K562 (cell line): ENCODE measurements around the gene ZNF625. TPM values are rescaled to one million over a fixed set of nuclear protein-coding genes. Genes with fewer than 3 reads are reported as not detected.

ENCODE experiments used
- CHD7 ChIP-seq: fragments of 200-600 bp; sonication (generic); IDR thresholded peaks from one replicate; pipeline ENCODE4 v1.6.1; 2012; ENCODE audit warnings: mild to moderate bottlenecking, low read depth, low read length, inconsistent platforms
- GABPB1 ChIP-seq: sonication (generic); formaldehyde crosslinking; IDR thresholded peaks from 2 replicates; pipeline ENCODE4 v1.8.0; 2022; ENCODE audit warnings: mild to moderate bottlenecking, missing genetic modification reagents
- HNRNPLL ChIP-seq: fragments of 200-400 bp; formaldehyde crosslinking; IDR thresholded peaks from 2 replicates; pipeline ENCODE4 v1.6.1; 2017; ENCODE audit warnings: low read length, low read depth, mild to moderate bottlenecking; ENCODE audit not compliant: poor library complexity, severe bottlenecking
- MXI1 ChIP-seq: IDR thresholded peaks from 2 replicates; pipeline ENCODE4 v1.6.1; 2011; ENCODE audit warnings: low read depth, mild to moderate bottlenecking, improper control_type of control experiment, low read length
- MYC ChIP-seq, 2 experiments: fragments of 250-450 bp in 1 of 2; sonication (Bioruptor Pico) in 1 of 2; IDR thresholded peaks; 2 replicates each; pipeline versions ENCODE4 v1.5.1 to v1.6.1; 2012 to 2021; ENCODE audit warnings: low read depth in 2 of 2, borderline replicate concordance in 1 of 2, improper control_type of control experiment in 1 of 2, low read length in 1 of 2, mild to moderate bottlenecking in 1 of 2, moderate library complexity in 1 of 2
- NFIX ChIP-seq: fragments of 250-450 bp; sonication (Bioruptor Pico); IDR thresholded peaks from 2 replicates; pipeline ENCODE4 v1.4.0; 2020; ENCODE audit warnings: low read depth, mild to moderate bottlenecking, moderate library complexity
- NR2C2 ChIP-seq, 2 experiments: fragments of 200-800 bp in 1 of 2; sonication (Bioruptor generic) in 1 of 2; sonication (generic) in 1 of 2; formaldehyde crosslinking in 1 of 2; IDR thresholded peaks; 2 replicates each; pipeline versions ENCODE4 v1.6.1 to v1.8.0; 2016 to 2022; ENCODE audit warnings: mild to moderate bottlenecking in 1 of 2, missing compliant biosample characterization in 1 of 2, missing genetic modification characterization in 1 of 2, missing genetic modification reagents in 1 of 2
- PATZ1 ChIP-seq: fragments of 250-450 bp; sonication (Bioruptor Pico); IDR thresholded peaks from 2 replicates; pipeline ENCODE4 v1.5.0; 2020; ENCODE audit warnings: mild to moderate bottlenecking, borderline replicate concordance
- SOX6 ChIP-seq: fragments of 450-650 bp; IDR thresholded peaks from 2 replicates; pipeline ENCODE4 v1.6.1; 2014; ENCODE audit warnings: mild to moderate bottlenecking
- TFAP4 ChIP-seq: sonication (generic); formaldehyde crosslinking; IDR thresholded peaks from 2 replicates; pipeline ENCODE4 v1.8.0; 2022; ENCODE audit warnings: missing genetic modification reagents, mild to moderate bottlenecking, moderate library complexity, borderline replicate concordance
- polyA plus RNA-seq, 8 experiments: library from polyadenylated mRNA; depleted of rRNA in 4 of 8; stranded (reverse) in 5 of 8; unstranded in 3 of 8; fragments of >200 nt; fragmentation: Nextera tagmentation in 2 of 8; fragmentation: Illumina TruSeq in 1 of 8; extraction: Ambion mirVana in 2 of 8; extraction: Trizol in 1 of 8; gene quantifications; 2 replicates each; pipeline versions ENCODE4 v1.2.1 to v1.2.3, GENCODE V29; 2011 to 2014; ENCODE audit warnings: inconsistent platforms in 1 of 8, missing spikeins in 1 of 8
- total RNA-seq, 7 experiments: library from RNA; depleted of rRNA in 6 of 7; stranded (reverse); fragments of >200 nt in 6 of 7; fragmentation: Illumina TruSeq in 2 of 7; extraction: Trizol in 2 of 7; gene quantifications; 2 replicates each; pipeline versions ENCODE4 v1.2.1 to v1.2.3, GENCODE V29; 2011 to 2021; ENCODE audit warnings: low replicate concordance in 1 of 7

The ZNF625 gene
- total and polyA plus RNA-seq, 9 of the 15 experiments (the other 6 are each of a cell fraction or from before 2014, with no cell fraction given) = 0.07 to 0.09 TPM; not detected in 7

GRCh38 chr19:12162882-12163806, 6.6 kb upstream of the ZNF625 start, which contains the start of gene ZNF136 (continued):
- no peak for TF ChIP-seq CHD7
- peak; percentile 68; the same call in 1 of the 2 replicates for TF ChIP-seq GABPB1 (CRISPR knock-in tag)
- TF ChIP-seq PATZ1 = no peak
- peak; percentile 44; the same call in 1 of the 2 replicates for TF ChIP-seq MYC (IDR thresholded peaks at IDR 0.05; ENCODE audit: low read depth, low read length)
- no peak for TF ChIP-seq MYC (CRISPR knock-in tag; IDR thresholded peaks at IDR 0.05; ENCODE audit: borderline replicate concordance, low read depth)
- no peak for TF ChIP-seq SOX6
- no peak for TF ChIP-seq NR2C2 (CRISPR knock-in tag; IDR thresholded peaks at IDR 0.05)
- TF ChIP-seq NR2C2 (tag; IDR thresholded peaks at IDR 0.05) = peak; percentile 13; the same call in 1 of the 2 replicates
- TF ChIP-seq NFIX (CRISPR knock-in tag) = no peak
- TF ChIP-seq TFAP4 (CRISPR knock-in tag) = peak; percentile 87; the same call in 1 of the 2 replicates
- TF ChIP-seq MXI1 = 0 out of 2 replicates have a peak, but pooled peaks have one; percentile 32
- peak; percentile 32 for TF ChIP-seq HNRNPLL
